PFSK-1 (cell line): ENCODE results near the gene ACTMAP.

Experiments
- FOXP2 ChIP-seq: optimal IDR thresholded peaks from 2 replicates; pipeline ENCODE3; 2011; ENCODE audit warnings: borderline replicate concordance, control low read depth, inconsistent platforms; ENCODE audit not compliant: insufficient read depth; ENCODE audit errors: extremely low read length, extremely low read depth
- POLR2AphosphoS5 ChIP-seq: IDR thresholded peaks from 2 replicates; pipeline ENCODE4 v1.6.1; 2012; ENCODE audit warnings: low read depth, mild to moderate bottlenecking, control low read depth, low read length, moderate library complexity
- SIN3A ChIP-seq: IDR thresholded peaks from 2 replicates; pipeline ENCODE4 v1.6.1; 2012; ENCODE audit warnings: mild to moderate bottlenecking, low read length, moderate library complexity, borderline replicate concordance; ENCODE audit not compliant: insufficient read depth
- TAF1 ChIP-seq: IDR thresholded peaks from 2 replicates; pipeline ENCODE4 v1.6.1; 2012; ENCODE audit warnings: low read length, control low read depth, borderline replicate concordance; ENCODE audit not compliant: insufficient read depth
- TF ChIP-seq, protein P1 (sequence below), 2 experiments: IDR thresholded peaks; 2 replicates each; pipeline versions ENCODE4 v1.6.1 to v1.8.0; 2011 to 2012; ENCODE audit warnings: low read depth in 2 of 2, low read length in 2 of 2, control low read depth in 1 of 2, inconsistent platforms in 1 of 2, mild to moderate bottlenecking in 1 of 2, moderate library complexity in 1 of 2; ENCODE audit not compliant: insufficient read depth in 1 of 2

The ACTMAP gene

DNA sequence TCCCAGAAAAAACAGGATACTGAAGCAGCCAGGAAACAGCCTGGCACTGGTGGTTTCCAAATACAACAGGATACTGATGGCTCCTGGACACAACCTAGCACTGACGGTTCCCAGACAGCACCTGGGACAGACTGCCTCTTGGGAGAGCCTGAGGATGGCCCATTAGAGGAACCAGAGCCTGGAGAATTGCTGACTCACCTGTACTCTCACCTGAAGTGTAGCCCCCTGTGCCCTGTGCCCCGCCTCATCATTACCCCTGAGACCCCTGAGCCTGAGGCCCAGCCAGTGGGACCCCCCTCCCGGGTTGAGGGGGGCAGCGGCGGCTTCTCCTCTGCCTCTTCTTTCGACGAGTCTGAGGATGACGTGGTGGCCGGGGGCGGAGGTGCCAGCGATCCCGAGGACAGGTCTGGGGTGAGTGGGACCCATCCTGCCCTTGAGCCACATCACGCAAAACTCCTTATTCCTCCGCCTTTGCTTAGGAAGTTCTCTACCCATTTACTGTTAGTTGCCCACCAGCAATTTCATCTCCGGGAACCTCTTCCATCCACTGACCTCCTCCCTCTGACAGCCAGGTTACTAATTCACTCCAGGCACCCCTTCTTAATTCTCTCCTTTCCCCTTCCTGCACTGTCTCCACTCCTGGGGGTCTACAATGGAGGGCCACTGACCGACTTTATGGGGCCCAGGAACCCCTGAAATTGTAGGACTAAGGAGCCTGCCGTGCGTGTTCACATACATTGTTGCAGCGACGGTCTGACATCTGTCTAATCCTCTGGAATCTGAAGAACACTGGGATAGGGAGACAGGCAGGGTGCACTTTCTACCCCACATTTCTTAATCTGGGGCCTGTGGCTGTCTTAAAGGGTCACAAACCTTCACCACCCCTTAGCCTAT lies 32.1 kb downstream of the ACTMAP start:
- TF ChIP-seq FOXP2 (no peak), POLR2AphosphoS5 (no peak), TAF1 (no peak), SIN3A (no peak)
- TF ChIP-seq, protein P1, sequence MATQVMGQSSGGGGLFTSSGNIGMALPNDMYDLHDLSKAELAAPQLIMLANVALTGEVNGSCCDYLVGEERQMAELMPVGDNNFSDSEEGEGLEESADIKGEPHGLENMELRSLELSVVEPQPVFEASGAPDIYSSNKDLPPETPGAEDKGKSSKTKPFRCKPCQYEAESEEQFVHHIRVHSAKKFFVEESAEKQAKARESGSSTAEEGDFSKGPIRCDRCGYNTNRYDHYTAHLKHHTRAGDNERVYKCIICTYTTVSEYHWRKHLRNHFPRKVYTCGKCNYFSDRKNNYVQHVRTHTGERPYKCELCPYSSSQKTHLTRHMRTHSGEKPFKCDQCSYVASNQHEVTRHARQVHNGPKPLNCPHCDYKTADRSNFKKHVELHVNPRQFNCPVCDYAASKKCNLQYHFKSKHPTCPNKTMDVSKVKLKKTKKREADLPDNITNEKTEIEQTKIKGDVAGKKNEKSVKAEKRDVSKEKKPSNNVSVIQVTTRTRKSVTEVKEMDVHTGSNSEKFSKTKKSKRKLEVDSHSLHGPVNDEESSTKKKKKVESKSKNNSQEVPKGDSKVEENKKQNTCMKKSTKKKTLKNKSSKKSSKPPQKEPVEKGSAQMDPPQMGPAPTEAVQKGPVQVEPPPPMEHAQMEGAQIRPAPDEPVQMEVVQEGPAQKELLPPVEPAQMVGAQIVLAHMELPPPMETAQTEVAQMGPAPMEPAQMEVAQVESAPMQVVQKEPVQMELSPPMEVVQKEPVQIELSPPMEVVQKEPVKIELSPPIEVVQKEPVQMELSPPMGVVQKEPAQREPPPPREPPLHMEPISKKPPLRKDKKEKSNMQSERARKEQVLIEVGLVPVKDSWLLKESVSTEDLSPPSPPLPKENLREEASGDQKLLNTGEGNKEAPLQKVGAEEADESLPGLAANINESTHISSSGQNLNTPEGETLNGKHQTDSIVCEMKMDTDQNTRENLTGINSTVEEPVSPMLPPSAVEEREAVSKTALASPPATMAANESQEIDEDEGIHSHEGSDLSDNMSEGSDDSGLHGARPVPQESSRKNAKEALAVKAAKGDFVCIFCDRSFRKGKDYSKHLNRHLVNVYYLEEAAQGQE (IDR thresholded peaks at IDR 0.05; ENCODE audit: insufficient read depth in 1 of 2, low read depth in 2 of 2, low read length in 2 of 2), result no peak

DNA sequence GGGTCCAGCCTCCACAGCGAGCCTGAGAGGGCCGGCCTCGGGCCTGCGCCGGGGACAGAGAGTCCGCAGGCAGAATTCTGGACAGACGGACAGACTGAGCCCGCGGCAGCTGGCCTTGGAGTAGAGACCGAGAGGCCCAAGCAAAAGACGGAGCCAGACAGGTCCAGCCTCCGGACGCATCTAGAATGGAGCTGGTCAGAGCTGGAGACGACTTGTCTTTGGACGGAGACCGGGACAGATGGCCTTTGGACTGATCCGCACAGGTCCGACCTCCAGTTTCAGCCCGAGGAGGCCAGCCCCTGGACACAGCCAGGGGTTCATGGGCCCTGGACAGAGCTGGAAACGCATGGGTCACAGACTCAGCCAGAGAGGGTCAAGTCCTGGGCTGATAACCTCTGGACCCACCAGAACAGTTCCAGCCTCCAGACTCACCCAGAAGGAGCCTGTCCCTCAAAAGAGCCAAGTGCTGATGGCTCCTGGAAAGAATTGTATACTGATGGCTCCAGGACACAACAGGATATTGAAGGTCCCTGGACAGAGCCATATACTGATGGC lies 32.9 kb downstream of the ACTMAP start:
- TF ChIP-seq POLR2AphosphoS5, result no peak
- no peak for TF ChIP-seq TAF1
- TF ChIP-seq, protein P1 (IDR thresholded peaks at IDR 0.05; ENCODE audit: insufficient read depth in 1 of 2, low read depth in 2 of 2, low read length in 2 of 2), result no peak
- no peak for TF ChIP-seq SIN3A
- TF ChIP-seq FOXP2, result no peak

DNA sequence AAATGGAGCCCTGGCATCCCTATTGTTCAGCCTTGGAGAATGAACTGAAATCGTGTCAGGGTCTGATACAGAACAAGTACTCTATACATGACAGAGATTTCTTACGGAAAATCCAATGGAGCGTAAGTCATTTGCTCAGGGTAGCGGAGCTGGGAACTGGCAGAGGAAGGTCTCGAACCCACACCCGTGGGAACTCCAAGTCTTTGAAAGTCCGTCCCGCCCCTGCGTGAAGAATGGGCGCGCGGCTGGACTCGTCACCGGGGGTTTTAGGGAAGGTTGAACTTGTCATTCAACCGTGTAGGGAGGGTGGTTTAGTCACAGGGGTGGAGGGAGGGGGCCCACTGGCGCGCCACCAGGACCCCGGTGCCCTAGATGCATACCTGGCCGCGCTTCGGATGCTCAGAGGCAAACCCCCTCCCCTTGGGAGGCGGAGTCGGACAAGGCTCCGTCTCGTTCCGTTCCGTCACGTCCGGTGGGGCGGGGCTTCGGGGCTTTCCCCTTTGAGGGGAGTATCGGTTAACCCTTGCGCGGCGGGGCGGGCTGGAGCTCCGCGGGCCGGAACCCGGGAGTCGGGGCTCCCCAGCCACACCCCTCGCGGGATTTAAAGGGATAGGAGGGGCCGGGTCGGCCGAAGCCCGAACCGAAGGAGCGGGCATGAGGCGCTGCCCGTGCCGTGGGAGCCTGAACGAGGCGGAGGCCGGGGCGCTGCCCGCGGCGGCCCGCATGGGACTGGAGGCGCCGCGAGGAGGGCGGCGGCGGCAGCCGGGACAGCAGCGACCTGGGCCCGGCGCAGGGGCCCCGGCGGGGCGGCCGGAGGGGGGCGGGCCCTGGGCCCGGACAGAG lies 33.6 kb downstream of the ACTMAP start, which contains the start of the genes COQ8B and ITPKC:
TSS of gene COQ8B (minus strand) at position 405 of the 843 bp plus-strand sequence. CDS start 2,254 bp downstream, outside the sequence.
TSS of gene ITPKC (plus strand) at position 631 of the 843 bp plus-strand sequence. CDS start at position 655, 24 bp downstream.
- TF ChIP-seq, protein P1 (IDR thresholded peaks at IDR 0.05; ENCODE audit: insufficient read depth in 1 of 2, low read depth in 2 of 2, low read length in 2 of 2), result no peak
- TF ChIP-seq TAF1 (peak; percentile 30; the same call in 1 of the 2 replicates), POLR2AphosphoS5 (peak; percentile 33; the same call in 1 of the 2 replicates), SIN3A (peak; percentile 97), FOXP2 (no peak)

DNA sequence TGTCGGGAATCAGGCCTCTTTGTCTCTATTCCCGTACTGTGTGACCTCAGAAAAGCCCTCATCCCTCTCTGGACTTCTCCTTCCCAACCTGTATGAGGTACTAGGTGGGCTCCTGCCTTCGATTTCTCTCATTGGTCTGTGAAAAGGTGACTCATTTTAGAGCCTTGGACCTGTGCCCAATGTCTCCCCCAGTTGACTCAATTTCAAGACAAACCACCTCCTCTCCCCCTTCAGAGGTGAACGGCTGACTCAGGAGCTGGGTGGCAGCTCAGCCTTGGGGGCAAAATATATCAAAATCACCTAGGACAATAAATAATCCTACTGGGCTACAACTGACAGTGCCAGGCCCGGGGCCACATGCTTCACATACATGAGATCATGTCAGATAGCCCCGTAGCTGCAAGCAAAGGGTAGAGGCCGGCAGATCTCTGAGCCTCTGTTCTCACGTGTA lies 34.2 kb downstream of the ACTMAP start:
- TF ChIP-seq TAF1, result no peak
- TF ChIP-seq, protein P1 (IDR thresholded peaks at IDR 0.05; ENCODE audit: insufficient read depth in 1 of 2, low read depth in 2 of 2, low read length in 2 of 2), result no peak
- no peak for TF ChIP-seq SIN3A
